Measurements from ENCODE around the gene MTERF4. TPM values are rescaled to one million over a fixed set of nuclear protein-coding genes. Genes with fewer than 3 reads are reported as not detected.

Gene MTERF4
- polyA plus RNA-seq, 1 donor = 53.3 TPM

- Histone ChIP-seq H3K27ac (ENCODE audit: low read length) (no peak overlapping the region), H3K36me3 (ENCODE audit: control insufficient read depth, insufficient read depth, low read length) (peaks cover 13% of the 10 kb centered on the region), H3K4me3 (ENCODE audit: low read length) (no peak overlapping the region), H3K9me3 (ENCODE audit: control insufficient read depth, low read depth, low read length) (no peaks in the 10 kb centered on the region), H3K27me3 (ENCODE audit: control insufficient read depth, insufficient read depth, low read length) (no peaks in the 10 kb centered on the region), H3K4me1 (ENCODE audit: control insufficient read depth, insufficient read depth, low read length) (no peaks in the 10 kb centered on the region)
- peak in 1 of 2 donors; percentile 29 for DNase-seq
- no CpG with 5 or more reads among the region's 9 CpGs for WGBS (ENCODE audit: insufficient coverage, low lambda C conversion rate)
These were observed 40.5 kb upstream of the MTERF4 start for GRCh38 chr2:241142593-241142992.

GRCh38 chr2:241142063-241142462, 40.0 kb upstream of the MTERF4 start:
- Histone ChIP-seq H3K9me3 (ENCODE audit: control insufficient read depth, low read depth, low read length) (no peaks in the 10 kb centered on the region), H3K27me3 (ENCODE audit: control insufficient read depth, insufficient read depth, low read length) (no peaks in the 10 kb centered on the region), H3K27ac (ENCODE audit: low read length) (no peak overlapping the region), H3K4me3 (ENCODE audit: low read length) (no peak overlapping the region), H3K36me3 (ENCODE audit: control insufficient read depth, insufficient read depth, low read length) (peaks cover 16% of the 10 kb centered on the region), H3K4me1 (ENCODE audit: control insufficient read depth, insufficient read depth, low read length) (no peaks in the 10 kb centered on the region)
- DNase-seq = no peak
- no CpG with 5 or more reads among the region's 6 CpGs for WGBS (ENCODE audit: insufficient coverage, low lambda C conversion rate)

- DNase-seq = no peak
- peaks cover 16% of the 10 kb centered on the region for H3K36me3 ChIP-seq (ENCODE audit: control insufficient read depth, insufficient read depth, low read length)
- peaks cover 1% of the 10 kb centered on the region for H3K4me1 ChIP-seq (ENCODE audit: control insufficient read depth, insufficient read depth, low read length)
- no peak overlapping the region for H3K27ac ChIP-seq (ENCODE audit: low read length)
- H3K27me3 ChIP-seq (ENCODE audit: control insufficient read depth, insufficient read depth, low read length) = no peaks in the 10 kb centered on the region
- no peak overlapping the region for H3K4me3 ChIP-seq (ENCODE audit: low read length)
- WGBS (ENCODE audit: insufficient coverage, low lambda C conversion rate) = no CpG with 5 or more reads among the region's 14 CpGs
- H3K9me3 ChIP-seq (ENCODE audit: control insufficient read depth, low read depth, low read length) = no peaks in the 10 kb centered on the region
These were observed 39.2 kb upstream of the MTERF4 start for GRCh38 chr2:241141214-241141770.

- H3K9me3 ChIP-seq (ENCODE audit: control insufficient read depth, low read depth, low read length) = no peaks in the 10 kb centered on the region
- H3K27ac ChIP-seq (ENCODE audit: low read length) = no peak overlapping the region
- peaks cover 16% of the 10 kb centered on the region for H3K36me3 ChIP-seq (ENCODE audit: control insufficient read depth, insufficient read depth, low read length)
- no peak for DNase-seq
- WGBS (ENCODE audit: insufficient coverage, low lambda C conversion rate) = no CpG with 5 or more reads among the region's 10 CpGs
- no peaks in the 10 kb centered on the region for H3K27me3 ChIP-seq (ENCODE audit: control insufficient read depth, insufficient read depth, low read length)
- H3K4me3 ChIP-seq (ENCODE audit: low read length) = no peak overlapping the region
- H3K4me1 ChIP-seq (ENCODE audit: control insufficient read depth, insufficient read depth, low read length) = peaks cover 9% of the 10 kb centered on the region
These were observed 38.4 kb upstream of the MTERF4 start for GRCh38 chr2:241140445-241140840.

- Histone ChIP-seq H3K27me3 (ENCODE audit: control insufficient read depth, insufficient read depth, low read length) (no peaks in the 10 kb centered on the region), H3K36me3 (ENCODE audit: control insufficient read depth, insufficient read depth, low read length) (peaks cover 16% of the 10 kb centered on the region), H3K4me1 (ENCODE audit: control insufficient read depth, insufficient read depth, low read length) (peaks cover 9% of the 10 kb centered on the region), H3K27ac (ENCODE audit: low read length) (no peak overlapping the region), H3K4me3 (ENCODE audit: low read length) (no peak overlapping the region), H3K9me3 (ENCODE audit: control insufficient read depth, low read depth, low read length) (no peaks in the 10 kb centered on the region)
- no peak for DNase-seq
- no CpG with 5 or more reads among the region's 24 CpGs for WGBS (ENCODE audit: insufficient coverage, low lambda C conversion rate)
These were observed 37.7 kb upstream of the MTERF4 start for GRCh38 chr2:241139531-241140444.

GRCh38 chr2:241138471-241138870, 36.4 kb upstream of the MTERF4 start:
- WGBS (ENCODE audit: insufficient coverage, low lambda C conversion rate) = no CpG with 5 or more reads among the region's 16 CpGs
- H3K27me3 ChIP-seq (ENCODE audit: control insufficient read depth, insufficient read depth, low read length) = no peaks in the 10 kb centered on the region
- peaks cover 16% of the 10 kb centered on the region for H3K36me3 ChIP-seq (ENCODE audit: control insufficient read depth, insufficient read depth, low read length)
- H3K4me1 ChIP-seq (ENCODE audit: control insufficient read depth, insufficient read depth, low read length) = peaks cover 9% of the 10 kb centered on the region
- DNase-seq = no peak
- no peaks in the 10 kb centered on the region for H3K9me3 ChIP-seq (ENCODE audit: control insufficient read depth, low read depth, low read length)
- H3K27ac ChIP-seq (ENCODE audit: low read length) = no peak overlapping the region
- no peak overlapping the region for H3K4me3 ChIP-seq (ENCODE audit: low read length)

- H3K27ac ChIP-seq (ENCODE audit: low read length) = no peak overlapping the region
- peaks cover 13% of the 10 kb centered on the region for H3K36me3 ChIP-seq (ENCODE audit: control insufficient read depth, insufficient read depth, low read length)
- WGBS (ENCODE audit: insufficient coverage, low lambda C conversion rate) = no CpG with 5 or more reads among the region's 24 CpGs
- peaks cover 9% of the 10 kb centered on the region for H3K4me1 ChIP-seq (ENCODE audit: control insufficient read depth, insufficient read depth, low read length)
- no peak overlapping the region for H3K4me3 ChIP-seq (ENCODE audit: low read length)
- no peaks in the 10 kb centered on the region for H3K27me3 ChIP-seq (ENCODE audit: control insufficient read depth, insufficient read depth, low read length)
- H3K9me3 ChIP-seq (ENCODE audit: control insufficient read depth, low read depth, low read length) = no peaks in the 10 kb centered on the region
- no peak for DNase-seq
These were observed 35.4 kb upstream of the MTERF4 start for GRCh38 chr2:241137276-241138190.

GRCh38 chr2:241136661-241137260, 34.7 kb upstream of the MTERF4 start:
- Histone ChIP-seq H3K27me3 (ENCODE audit: control insufficient read depth, insufficient read depth, low read length) (no peaks in the 10 kb centered on the region), H3K36me3 (ENCODE audit: control insufficient read depth, insufficient read depth, low read length) (peaks cover 9% of the 10 kb centered on the region), H3K4me3 (ENCODE audit: low read length) (no peak overlapping the region), H3K9me3 (ENCODE audit: control insufficient read depth, low read depth, low read length) (no peaks in the 10 kb centered on the region), H3K27ac (ENCODE audit: low read length) (no peak overlapping the region), H3K4me1 (ENCODE audit: control insufficient read depth, insufficient read depth, low read length) (peaks cover 9% of the 10 kb centered on the region)
- no peak for DNase-seq
- no CpG with 5 or more reads among the region's 25 CpGs for WGBS (ENCODE audit: insufficient coverage, low lambda C conversion rate)

GRCh38 chr2:241136191-241136590, 34.1 kb upstream of the MTERF4 start:
- Histone ChIP-seq H3K36me3 (ENCODE audit: control insufficient read depth, insufficient read depth, low read length) (peaks cover 9% of the 10 kb centered on the region), H3K27me3 (ENCODE audit: control insufficient read depth, insufficient read depth, low read length) (no peaks in the 10 kb centered on the region), H3K4me1 (ENCODE audit: control insufficient read depth, insufficient read depth, low read length) (peaks cover 9% of the 10 kb centered on the region), H3K4me3 (ENCODE audit: low read length) (no peak overlapping the region), H3K9me3 (ENCODE audit: control insufficient read depth, low read depth, low read length) (no peaks in the 10 kb centered on the region), H3K27ac (ENCODE audit: low read length) (peak overlapping the region; percentile 51)
- no CpG with 5 or more reads among the region's 8 CpGs for WGBS (ENCODE audit: insufficient coverage, low lambda C conversion rate)
- no peak for DNase-seq

GRCh38 chr2:241135737-241136136, 33.6 kb upstream of the MTERF4 start:
- peak; percentile 66 to 92 for DNase-seq
- Histone ChIP-seq H3K27ac (ENCODE audit: low read length) (peak overlapping the region; percentile 51), H3K36me3 (ENCODE audit: control insufficient read depth, insufficient read depth, low read length) (peaks cover 9% of the 10 kb centered on the region), H3K4me3 (ENCODE audit: low read length) (no peak overlapping the region), H3K4me1 (ENCODE audit: control insufficient read depth, insufficient read depth, low read length) (peaks cover 9% of the 10 kb centered on the region), H3K27me3 (ENCODE audit: control insufficient read depth, insufficient read depth, low read length) (no peaks in the 10 kb centered on the region), H3K9me3 (ENCODE audit: control insufficient read depth, low read depth, low read length) (no peaks in the 10 kb centered on the region)
- no CpG with 5 or more reads among the region's 9 CpGs for WGBS (ENCODE audit: insufficient coverage, low lambda C conversion rate)

All from large intestine (tissue), 3 donors.